GM12878 (cell line): ENCODE measurements around the gene DNAH3. TPM values are rescaled to one million over a fixed set of nuclear protein-coding genes. Genes with fewer than 3 reads are reported as not detected.

Experiments
- ATAC-seq: fragments of 200-7000 bp; cut with Tn5 transposase; 3 replicates; pipeline ENCODE4 v1.9.1; 2020; ENCODE audit warnings: mild to moderate bottlenecking, moderate library complexity
- BruUV-seq: library from RNA; stranded (reverse); fragments of 400-500 nt; replicated peaks from 2 replicates; lab custom pipeline; 2021; lab: Mats Ljungman, UMichigan
- CTCF ChIA-PET: fragments of 300-600 bp; sonication (Branson Sonifier 250); formaldehyde crosslinking; extraction: SDS; loops from one replicate; lab custom pipeline; 2021; ENCODE audit warnings: inconsistent platforms; lab: Yijun Ruan, JAX
- POLR2A ChIA-PET: fragments of 350-600 bp; formaldehyde crosslinking; extraction: SDS; loops from one replicate; lab custom pipeline; 2021; ENCODE audit warnings: inconsistent platforms; lab: Charles Lee
- RAD21 ChIA-PET: fragments of 300-600 bp; sonication (Branson Sonifier 250); formaldehyde crosslinking; loops from one replicate; lab custom pipeline; 2023; ENCODE audit warnings: antibody characterized with exemption; ENCODE audit not compliant: unreplicated experiment; lab: Charles Lee
- SMC1A ChIA-PET: fragments of 300-600 bp; sonication (Branson Sonifier 250); formaldehyde crosslinking; loops from one replicate; lab custom pipeline; 2023; ENCODE audit not compliant: unreplicated experiment, uncharacterized antibody; lab: Charles Lee
- DNase-seq: peaks from one replicate; pipeline ENCODE4 v3.0.0-alpha.2; 2011; ENCODE audit warnings: low read depth, low spot score
- FAIRE-seq: peaks from 3 replicates; lab custom pipeline; 2011; peaks lifted over from hg19 to GRCh38; lab: Jason Lieb, UNC
- H2AFZ ChIP-seq: 2 replicates; pipeline ENCODE4 v1.6.0; 2011; ENCODE audit warnings: low read depth, low read length, control low read depth; ENCODE audit not compliant: control insufficient read depth
- H3K27ac ChIP-seq: 2 replicates; pipeline ENCODE4 v1.5.1; 2011; ENCODE audit warnings: control low read depth; ENCODE audit not compliant: control insufficient read depth, insufficient read depth
- H3K27me3 ChIP-seq, 2 experiments: replicated peaks in 1 of 2; 2 replicates each; pipeline versions ENCODE4 v1.6.0 to v1.6.1; 2011; ENCODE audit warnings: low read length in 1 of 2; ENCODE audit not compliant: control insufficient read depth in 2 of 2, insufficient read depth in 2 of 2
- H3K36me3 ChIP-seq, 2 experiments: 2 replicates each; pipeline ENCODE4 v1.5.1; 2011; ENCODE audit warnings: low read length in 1 of 2; ENCODE audit not compliant: control insufficient read depth in 2 of 2, insufficient read depth in 2 of 2
- H3K4me1 ChIP-seq: 2 replicates; pipeline ENCODE4 v1.6.1; 2011; ENCODE audit warnings: mild to moderate bottlenecking, low read length, moderate library complexity, mixed read lengths; ENCODE audit not compliant: control insufficient read depth, insufficient read depth
- H3K4me2 ChIP-seq: 2 replicates; pipeline ENCODE4 v1.6.0; 2011; ENCODE audit warnings: control low read depth; ENCODE audit not compliant: control insufficient read depth, insufficient read depth
- H3K4me3 ChIP-seq: fragments of 200-600 bp; sonication (generic); 2 replicates; pipeline ENCODE4 v1.5.1; 2016
- H3K79me2 ChIP-seq: 2 replicates; pipeline ENCODE4 v1.6.0; 2011; ENCODE audit warnings: low read length; ENCODE audit not compliant: control insufficient read depth, insufficient read depth
- H3K9ac ChIP-seq: 2 replicates; pipeline ENCODE4 v1.8.0; 2011; ENCODE audit warnings: low read length, control low read depth, mixed read lengths; ENCODE audit not compliant: control insufficient read depth, insufficient read depth
- H3K9me3 ChIP-seq: replicated peaks from 3 replicates; pipeline ENCODE4 v1.5.1; 2011; ENCODE audit warnings: mild to moderate bottlenecking, low read length; ENCODE audit not compliant: control insufficient read depth, insufficient read depth
- H4K20me1 ChIP-seq: 2 replicates; pipeline ENCODE4 v1.6.0; 2011; ENCODE audit not compliant: control insufficient read depth, insufficient read depth
- BCL11A ChIP-seq: IDR thresholded peaks from 2 replicates; pipeline ENCODE4 v1.6.1; 2011; ENCODE audit warnings: low read depth, low read length
- CHD4 ChIP-seq: fragments of 200-600 bp; sonication (generic); IDR thresholded peaks from 2 replicates; pipeline ENCODE4 v1.6.1; 2016; ENCODE audit warnings: mild to moderate bottlenecking
- EZH2 ChIP-seq: IDR thresholded peaks from 2 replicates; pipeline ENCODE4 v1.6.1; 2012; ENCODE audit warnings: low read depth, mild to moderate bottlenecking, control low read depth, inconsistent platforms, low read length, borderline replicate concordance; ENCODE audit not compliant: control insufficient read depth
- FOXM1 ChIP-seq: IDR thresholded peaks from 2 replicates; pipeline ENCODE4 v1.6.1; 2012; ENCODE audit warnings: low read depth, mild to moderate bottlenecking, inconsistent platforms, low read length, moderate library complexity
- IRF5 ChIP-seq: fragments of 450-650 bp; IDR thresholded peaks from 2 replicates; pipeline ENCODE4 v1.6.1; 2017; ENCODE audit warnings: borderline replicate concordance
- KLF5 ChIP-seq: fragments of 450-650 bp; IDR thresholded peaks from 2 replicates; pipeline ENCODE4 v1.6.1; 2014; ENCODE audit warnings: mild to moderate bottlenecking; ENCODE audit not compliant: partially characterized antibody
- MTA2 ChIP-seq: fragments of 450-650 bp; IDR thresholded peaks from 2 replicates; pipeline ENCODE4 v1.6.1; 2016; ENCODE audit warnings: low read depth, mild to moderate bottlenecking, moderate library complexity
- NR2C2 ChIP-seq: IDR thresholded peaks from 2 replicates; pipeline ENCODE4 v1.6.1; 2011; ENCODE audit warnings: borderline replicate concordance, low read depth; ENCODE audit not compliant: control insufficient read depth, insufficient read length
- PAX8 ChIP-seq: fragments of 450-650 bp; IDR thresholded peaks from 2 replicates; pipeline ENCODE4 v1.6.1; 2017; ENCODE audit warnings: mild to moderate bottlenecking, moderate library complexity
- SMAD1 ChIP-seq: fragments of 450-650 bp; IDR thresholded peaks from 2 replicates; pipeline ENCODE4 v1.6.1; 2018; ENCODE audit warnings: mild to moderate bottlenecking, low read depth; ENCODE audit not compliant: partially characterized antibody
- SREBF1 ChIP-seq: IDR thresholded peaks from 2 replicates; pipeline ENCODE4 v1.6.1; 2012; ENCODE audit warnings: mild to moderate bottlenecking, low read length
- SUPT20H ChIP-seq: IDR thresholded peaks from 2 replicates; pipeline ENCODE4 v1.6.1; 2011; ENCODE audit warnings: low read depth, mild to moderate bottlenecking, low read length, moderate library complexity, borderline replicate concordance; ENCODE audit not compliant: control insufficient read depth
- ZBTB33 ChIP-seq: fragments of 450-650 bp; IDR thresholded peaks from 2 replicates; pipeline ENCODE4 v1.6.1; 2017; ENCODE audit warnings: mild to moderate bottlenecking
- ZSCAN29 ChIP-seq: fragments of 450-650 bp; IDR thresholded peaks from 2 replicates; pipeline ENCODE4 v1.6.1; 2017; ENCODE audit warnings: mild to moderate bottlenecking, moderate library complexity
- WGBS: methylation state at CpG from one replicate; pipeline ENCODE4 v1.1.6; 2016; ENCODE audit warnings: low lambda C conversion rate; ENCODE audit not compliant: insufficient replicate concordance, insufficient coverage; ENCODE audit errors: missing lambda C conversion rate; 5-methylcytosine and 5-hydroxymethylcytosine counted together
- in situ Hi-C: fragments of 300-500 bp; cut with MboI; formaldehyde crosslinking; loops from 9 replicates; pipeline ENCODE4 v1.14.3; 2018; ENCODE audit warnings: mixed read lengths
- intact Hi-C: fragments of 100-400 bp; cut with micrococcal nuclease; formaldehyde crosslinking; loops from one replicate; pipeline ENCODE4 v1.14.2; 2022; ENCODE audit not compliant: unreplicated experiment
- polyA plus RNA-seq, 11 experiments: library from polyadenylated mRNA; depleted of rRNA in 4 of 11; unstranded in 6 of 11; stranded (reverse) in 5 of 11; fragments of >200 nt; fragmentation: Nextera tagmentation in 4 of 11; fragmentation: Illumina TruSeq in 1 of 11; extraction: Ambion mirVana in 4 of 11; extraction: Trizol in 1 of 11; gene quantifications; 1 replicate in 1 of 11; 2 replicates in 10 of 11; pipeline versions ENCODE4 v1.2.1 to v1.2.3, GENCODE V29; 2011 to 2016; ENCODE audit warnings: inconsistent platforms in 2 of 11, missing spikeins in 2 of 11, low read depth in 1 of 11
- total RNA-seq, 4 experiments: library from RNA; depleted of rRNA in 3 of 4; stranded (reverse); fragments of >200 nt in 3 of 4; fragmentation: Illumina TruSeq in 1 of 4; extraction: Trizol in 1 of 4; gene quantifications; 2 replicates each; pipeline versions ENCODE4 v1.2.1 to v1.2.3, GENCODE V29; 2013 to 2021
- TF ChIP-seq, protein P1 (sequence below): fragments of 450-650 bp; IDR thresholded peaks from 2 replicates; pipeline ENCODE4 v1.6.1; 2016; ENCODE audit warnings: mild to moderate bottlenecking

Gene DNAH3
- total and polyA plus RNA-seq, 10 of the 15 experiments (the other 5 are each of a cell fraction or from before 2014, with no cell fraction given) = under 0.01 to 0.04 (median 0.04) TPM; not detected in 5

GRCh38 chr16:20930365-20930690 lies 220.3 kb downstream of the DNAH3 start:
- Histone ChIP-seq H4K20me1 (no peaks in the 10 kb centered on the region), H3K36me3 (0 out of 4 replicates have a peak, but pooled peaks cover 0 to 2% of the 10 kb centered on the region in 2 experiments), H3K27me3 (no peaks in the 10 kb centered on the region), H3K79me2 (no peaks in the 10 kb centered on the region), H3K9ac (no peak overlapping the region), H3K4me3 (no peak overlapping the region), H3K4me1 (no peaks in the 10 kb centered on the region), H2AFZ (no peak overlapping the region), H3K4me2 (no peak overlapping the region), H3K27ac (no peak overlapping the region), H3K9me3 (no peaks in the 10 kb centered on the region)
- ATAC-seq (no peak), FAIRE-seq (no peak), DNase-seq (no peak)
- POLR2A ChIA-PET = no interaction called here
- no TSS peak for BruUV-seq
- CTCF ChIA-PET = interaction anchor here (1.3 to 2.1 kb wide), 2 partner anchors 79 to 80 kb away, joined by 3 to 8 read pairs; no protein-coding TSS in a partner anchor
- TF ChIP-seq NR2C2 (no peak), EZH2 (no peak), KLF5 (no peak), IRF5 (no peak), CHD4 (no peak), MTA2 (no peak), SREBF1 (no peak), ZBTB33 (no peak), ZSCAN29 (no peak), FOXM1 (no peak), SMAD1 (no peak), SUPT20H (no peak), BCL11A (no peak), PAX8 (no peak)
- TF ChIP-seq, protein P1, sequence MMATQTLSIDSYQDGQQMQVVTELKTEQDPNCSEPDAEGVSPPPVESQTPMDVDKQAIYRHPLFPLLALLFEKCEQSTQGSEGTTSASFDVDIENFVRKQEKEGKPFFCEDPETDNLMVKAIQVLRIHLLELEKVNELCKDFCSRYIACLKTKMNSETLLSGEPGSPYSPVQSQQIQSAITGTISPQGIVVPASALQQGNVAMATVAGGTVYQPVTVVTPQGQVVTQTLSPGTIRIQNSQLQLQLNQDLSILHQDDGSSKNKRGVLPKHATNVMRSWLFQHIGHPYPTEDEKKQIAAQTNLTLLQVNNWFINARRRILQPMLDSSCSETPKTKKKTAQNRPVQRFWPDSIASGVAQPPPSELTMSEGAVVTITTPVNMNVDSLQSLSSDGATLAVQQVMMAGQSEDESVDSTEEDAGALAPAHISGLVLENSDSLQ = no peak
- WGBS = 92% methylated on average over 1 of the region's 1 CpG
- intact Hi-C loops (no loop called here), in situ Hi-C loops (no loop called here)
- SMC1A ChIA-PET = interaction anchor here (1.3 to 2.5 kb wide), 6 partner anchors 8 to 79 kb away, joined by 4 to 13 read pairs (median 7); no protein-coding TSS in a partner anchor
- RAD21 ChIA-PET = interaction anchor here (0.9 kb wide), 1 partner anchor 55 kb away, joined by 5 read pairs; no protein-coding TSS in a partner anchor
